GM11168 (cell line): ENCODE measurements around the gene TYW3.
"Not testable (repeated sequence)": the region's sequence is repeated elsewhere in the genome, so short reads cannot be mapped to it uniquely, and the experiment has no call there.

Experiments used
- in situ Hi-C: fragments of 300-500 bp; cut with MboI; formaldehyde crosslinking; loops from one replicate; pipeline ENCODE4 v1.12.0; 2022; ENCODE audit warnings: low sequenced_read_pairs; ENCODE audit not compliant: unreplicated experiment

Gene TYW3

GRCh38 chr1:74729741-74730478 lies 3.0 kb upstream of the TYW3 start:
- in situ Hi-C loops = no loop called here

GRCh38 chr1:74731399-74732052 lies 1.4 kb upstream of the TYW3 start:
- in situ Hi-C loops = no loop called here

DNA sequence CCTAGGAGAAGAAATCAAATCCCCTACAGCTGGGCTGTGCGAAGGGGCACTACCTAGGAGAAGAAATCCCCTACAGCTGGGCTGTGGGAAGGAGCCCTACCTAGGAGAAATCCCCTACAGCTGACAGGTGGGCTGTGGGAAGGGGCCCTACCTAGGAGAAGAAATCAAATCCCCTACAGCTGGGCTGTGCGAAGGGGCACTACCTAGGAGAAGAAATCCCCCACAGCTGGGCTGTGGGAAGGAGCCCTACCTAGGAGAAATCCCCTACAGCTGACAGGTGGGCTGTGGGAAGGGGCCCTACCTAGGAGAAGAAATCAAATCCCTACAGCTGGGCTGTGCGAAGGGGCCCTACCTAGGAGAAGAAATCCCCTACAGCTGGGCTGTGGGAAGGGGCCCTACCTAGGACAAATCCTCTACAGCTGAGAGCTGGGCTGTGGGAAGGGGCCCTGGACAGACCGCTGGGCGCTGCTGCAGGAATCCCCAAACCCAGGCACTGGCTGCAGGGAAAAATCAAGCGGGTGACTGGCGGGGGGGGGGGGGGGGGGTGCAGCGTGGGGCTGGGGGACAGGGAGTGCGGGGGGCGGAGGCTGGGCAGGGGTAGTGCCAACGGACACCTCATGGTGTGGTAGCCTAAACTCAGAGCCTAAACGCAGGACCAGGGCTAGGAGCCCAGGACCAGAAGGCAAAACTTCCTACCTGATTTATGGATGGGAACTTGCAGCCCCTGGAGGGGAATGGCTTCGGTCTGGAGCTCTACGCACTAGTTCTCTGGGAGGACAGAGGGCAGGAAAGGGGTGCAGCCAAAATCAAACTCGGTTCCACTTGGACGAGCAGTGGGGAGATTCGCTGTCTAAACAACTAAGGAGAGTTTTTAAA lies 643 bp upstream of the TYW3 start:
- in situ Hi-C loops = not testable (repeated sequence)

DNA sequence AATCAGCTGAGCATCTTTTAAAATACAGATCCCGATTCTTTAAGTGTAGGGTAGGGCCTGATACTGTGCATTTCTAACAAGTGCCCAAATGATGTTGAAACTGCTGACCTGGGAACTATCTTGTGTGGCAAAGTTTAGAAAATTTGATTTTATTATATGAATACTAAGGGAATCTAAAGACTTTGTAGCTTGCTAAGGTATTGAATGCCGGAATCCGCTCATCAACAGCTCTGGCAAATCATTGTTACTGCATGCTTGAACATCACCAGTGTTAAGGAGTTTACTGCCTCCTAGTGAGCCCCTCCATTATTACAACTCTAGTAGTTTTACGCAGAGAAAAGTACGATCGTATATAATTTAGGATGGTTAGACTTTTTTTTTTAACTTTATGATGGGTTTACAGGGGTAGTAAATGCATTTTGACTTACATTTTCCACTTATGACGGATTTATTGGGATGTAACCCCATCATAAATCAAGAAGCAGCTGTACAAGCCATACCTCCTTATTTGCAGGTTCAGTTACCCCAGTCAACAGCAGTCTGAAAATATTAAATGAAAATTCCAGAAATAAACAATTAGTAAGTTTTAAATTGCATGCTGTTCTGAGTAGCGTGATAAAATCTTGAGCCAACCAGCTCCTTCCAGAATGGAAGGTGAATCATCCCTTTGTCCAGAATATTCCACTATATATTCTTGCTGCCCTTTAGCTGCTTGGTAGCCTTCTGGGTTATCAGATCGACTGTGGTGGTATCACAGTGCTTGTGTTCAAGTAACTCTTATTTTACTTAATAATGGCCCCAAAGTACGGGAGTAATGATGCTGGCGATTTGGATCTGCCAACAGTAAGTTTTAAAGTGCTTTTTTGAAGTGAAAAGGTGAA lies 892 bp downstream of the TYW3 start:
- in situ Hi-C loops = no loop called here

DNA sequence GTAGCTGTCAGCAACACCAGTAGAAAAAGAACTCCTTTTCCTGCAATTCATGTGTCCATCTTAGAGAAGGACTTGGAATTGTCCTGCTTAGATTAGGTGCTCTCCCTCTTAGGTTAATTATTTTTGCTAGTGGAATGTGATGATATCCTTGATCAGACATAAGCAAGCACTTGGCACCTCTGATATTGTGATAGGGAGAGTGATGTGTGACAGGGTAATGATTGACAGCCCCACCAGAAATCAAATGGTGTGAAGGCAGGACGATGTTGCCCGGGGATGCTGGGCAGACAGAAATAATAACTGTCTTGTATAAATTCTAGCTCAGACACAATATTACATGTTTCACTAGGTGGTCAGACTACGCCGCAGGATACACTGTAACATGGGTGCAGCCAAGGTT lies 4.4 kb downstream of the TYW3 start:
- in situ Hi-C loops = no loop called here

DNA sequence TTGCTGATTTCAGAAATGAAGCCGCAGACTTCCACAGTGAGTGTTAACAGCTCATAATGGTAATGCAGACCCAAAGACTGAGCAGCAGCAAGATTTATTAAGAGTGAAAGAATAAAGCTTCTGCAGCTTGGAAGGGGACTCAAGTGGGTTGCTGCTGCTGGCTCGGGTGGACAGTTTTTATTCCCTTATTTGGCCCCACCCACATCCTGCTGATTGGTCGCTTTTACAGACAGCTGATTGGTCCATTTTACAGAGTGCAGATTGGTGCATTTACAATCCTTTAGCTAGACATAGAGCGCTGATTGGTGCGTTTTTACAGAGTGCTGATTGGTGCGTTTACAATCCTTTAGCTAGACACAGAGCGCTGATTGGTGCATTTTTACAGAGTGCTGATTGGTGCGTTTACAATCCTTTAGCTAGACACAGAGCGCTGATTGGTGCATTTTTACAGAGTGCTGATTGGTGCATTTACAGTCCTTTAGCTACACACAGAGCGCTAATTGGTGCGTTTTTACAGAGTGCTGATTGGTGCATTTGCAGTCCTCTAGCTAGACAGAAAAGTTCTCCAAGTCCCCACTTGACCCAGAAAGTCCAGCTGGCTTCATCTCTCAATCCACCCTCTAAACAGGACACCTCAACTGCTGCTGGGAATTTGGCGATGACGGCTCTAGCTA lies 7.5 kb downstream of the TYW3 start:
- in situ Hi-C loops = not testable (repeated sequence)

DNA sequence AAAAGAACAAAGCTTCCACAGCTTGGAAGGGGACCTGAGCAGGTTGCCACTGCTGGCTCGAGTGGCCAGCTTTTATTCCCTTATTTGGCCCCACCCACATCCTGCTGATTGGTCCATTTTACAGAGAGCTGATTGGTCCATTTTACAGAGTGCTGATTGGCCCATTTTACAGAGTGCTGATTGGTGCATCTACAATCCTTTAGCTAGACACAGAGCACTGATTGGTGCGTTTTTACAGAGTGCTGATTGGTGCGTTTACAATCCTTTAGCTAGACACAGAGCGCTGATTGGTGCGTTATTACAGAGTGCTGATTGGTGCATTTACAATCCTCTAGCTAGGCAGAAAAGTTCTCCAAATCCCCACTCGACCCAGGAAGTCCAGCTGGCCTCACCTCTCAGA lies 12.3 kb downstream of the TYW3 start:
- in situ Hi-C loops = not testable (repeated sequence)

DNA sequence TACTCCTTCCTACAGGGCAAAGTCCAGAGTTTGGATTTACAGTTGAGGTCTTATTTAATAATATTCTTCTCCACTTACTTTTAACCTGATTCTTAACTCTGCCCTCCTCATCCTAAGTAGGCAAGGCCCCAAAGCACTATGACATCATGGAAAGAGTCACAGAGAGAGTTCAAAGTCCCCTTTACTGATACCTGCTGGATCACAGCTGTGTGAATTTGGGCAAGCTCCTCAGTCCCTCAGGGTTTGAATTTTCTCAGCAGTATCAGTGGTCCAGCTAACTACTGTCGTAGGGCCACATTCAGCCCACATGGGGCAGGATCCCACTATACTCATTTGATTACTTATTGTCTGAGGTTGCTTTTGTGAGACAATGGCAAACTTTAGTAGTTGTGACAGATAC lies 16.0 kb downstream of the TYW3 start:
- in situ Hi-C loops = no loop called here

DNA sequence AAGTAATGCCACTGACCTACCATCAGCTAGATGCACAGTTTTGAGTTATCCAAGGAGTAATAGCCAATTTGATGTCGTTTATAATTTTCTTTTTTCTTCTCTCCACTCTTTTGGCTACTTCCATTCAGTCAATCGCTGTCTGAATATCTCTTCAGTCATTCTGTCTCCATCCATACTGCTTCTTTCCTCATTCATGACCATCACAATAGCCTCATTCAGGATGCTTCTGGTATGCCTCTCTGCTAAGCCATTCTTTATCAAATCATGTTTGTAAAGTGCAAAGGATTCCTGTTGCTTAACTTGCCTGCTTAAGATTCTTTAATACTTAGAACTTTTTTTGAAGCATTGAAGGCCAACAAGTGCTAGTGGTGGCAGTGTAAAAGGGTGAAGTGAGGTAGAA lies 20.2 kb downstream of the TYW3 start:
- in situ Hi-C loops = no loop called here

GRCh38 chr1:74755475-74755874 lies 22.5 kb downstream of the TYW3 start:
- in situ Hi-C loops = no loop called here

DNA sequence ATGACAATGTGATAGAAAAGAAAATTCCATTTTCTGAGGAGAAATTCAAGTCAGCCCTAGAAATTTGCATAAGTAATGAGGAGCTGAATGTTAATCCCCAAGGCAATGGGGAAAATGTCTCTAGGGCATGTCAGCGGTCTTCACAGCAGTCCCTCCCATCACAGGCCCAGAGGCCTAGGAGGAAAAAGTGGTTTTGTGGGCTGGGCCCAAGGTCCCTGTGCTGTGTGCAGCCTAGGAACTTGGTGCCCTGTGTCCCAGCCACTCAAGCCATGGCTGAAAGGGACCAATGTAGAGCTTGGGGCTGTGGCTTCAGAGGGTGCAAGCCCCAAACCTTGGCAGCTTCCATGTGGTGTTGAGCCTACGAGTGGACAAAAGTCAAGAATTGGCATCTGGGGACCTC lies 23.7 kb downstream of the TYW3 start:
- in situ Hi-C loops = not testable (repeated sequence)

DNA sequence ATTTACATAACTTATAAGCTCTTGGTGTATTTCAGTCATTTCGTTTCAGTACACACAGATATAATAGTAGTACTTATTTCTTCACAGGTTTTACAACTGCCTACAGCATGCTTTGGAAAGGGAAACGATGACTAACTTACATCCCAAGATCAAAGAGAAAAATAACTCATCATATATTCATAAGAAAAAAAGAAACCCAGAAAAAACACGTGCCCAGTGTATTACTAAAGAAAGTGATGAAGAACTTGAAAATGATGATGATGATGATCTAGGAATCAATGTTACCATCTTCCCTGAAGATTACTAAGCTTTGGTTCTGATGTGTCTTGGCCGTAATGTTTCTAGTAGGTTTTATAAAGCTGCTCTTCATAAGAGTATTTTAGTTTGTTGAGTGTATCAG lies 30.9 kb downstream of the TYW3 start:
- in situ Hi-C loops = no loop called here

GRCh38 chr1:74766579-74766978 lies 33.6 kb downstream of the TYW3 start:
- in situ Hi-C loops = no loop called here

- in situ Hi-C loops = no loop called here
Observed at GRCh38 chr1:74767490-74767889, 34.5 kb downstream of the TYW3 start.

DNA sequence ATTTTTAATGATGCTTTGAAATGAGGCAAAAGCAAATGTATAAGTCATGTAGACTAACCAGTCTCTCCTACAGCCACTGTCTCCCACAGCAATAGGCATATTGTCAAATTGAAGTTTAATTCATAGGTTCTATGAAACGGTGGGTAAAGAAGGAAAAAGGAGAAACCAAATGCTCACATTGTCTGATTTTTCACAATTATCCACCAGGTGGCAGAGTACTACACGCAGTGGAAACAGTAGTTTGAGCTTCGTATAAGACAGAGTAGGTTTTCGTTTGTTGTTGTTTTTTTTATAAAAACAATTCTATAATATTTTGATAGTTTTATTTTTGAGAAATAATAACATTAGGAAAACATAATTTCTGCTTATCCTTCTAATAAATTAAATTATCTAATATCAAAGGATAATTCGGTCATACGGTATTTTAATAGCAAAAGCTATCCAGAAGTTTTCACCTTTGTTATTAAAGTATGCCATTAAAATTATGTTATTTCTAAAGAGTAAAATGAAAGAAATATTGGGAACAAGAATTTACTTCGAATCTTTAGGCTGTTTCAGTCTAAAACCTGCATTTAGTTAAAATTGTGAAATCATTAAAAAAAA lies 39.1 kb downstream of the TYW3 start:
- in situ Hi-C loops = loop anchor here (10.0 kb wide), 1 partner anchor 433 kb away; no protein-coding TSS in a partner anchor

DNA sequence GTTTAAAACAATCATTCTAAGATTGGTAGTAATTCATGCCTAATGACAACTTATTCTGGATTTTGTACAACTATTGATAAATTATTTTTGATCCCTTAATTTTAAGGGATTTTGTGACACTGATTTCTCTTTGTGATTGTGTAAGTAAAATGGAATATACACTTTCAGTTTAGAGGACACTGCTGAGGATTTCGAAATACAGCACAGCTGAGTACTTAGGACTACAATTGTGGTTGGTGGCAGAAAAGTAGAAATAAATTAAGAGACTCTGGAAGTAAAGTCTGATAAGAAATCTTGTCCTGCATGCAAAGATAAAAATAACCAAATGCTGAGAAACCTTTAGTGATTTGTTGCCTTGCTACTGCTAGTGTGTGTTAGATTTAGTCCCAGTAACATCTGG lies 40.0 kb downstream of the TYW3 start:
- in situ Hi-C loops = loop anchor here (10.0 kb wide), 1 partner anchor 432 kb away; no protein-coding TSS in a partner anchor

DNA sequence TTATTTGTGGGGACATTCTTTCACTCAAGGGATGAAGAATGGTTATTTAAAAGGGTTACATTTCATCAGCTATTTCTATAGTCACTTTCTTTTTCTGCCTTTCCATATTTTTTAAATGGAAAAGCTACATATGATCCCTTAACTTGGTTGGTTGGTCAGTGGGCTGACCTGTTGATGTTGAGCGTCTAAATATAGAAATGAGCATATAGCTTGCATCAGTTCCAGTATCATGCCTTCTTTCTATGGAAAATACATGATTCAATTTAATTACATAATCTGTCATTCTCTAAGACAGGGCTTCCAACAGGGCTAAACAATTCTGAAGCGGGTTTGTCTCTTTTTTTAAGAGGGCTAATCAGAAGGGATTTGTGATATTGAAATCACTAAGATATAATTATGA lies 40.6 kb downstream of the TYW3 start:
- in situ Hi-C loops = loop anchor here (10.0 kb wide), 1 partner anchor 431 kb away; no protein-coding TSS in a partner anchor

GRCh38 chr1:74775735-74776134 lies 42.8 kb downstream of the TYW3 start:
- in situ Hi-C loops = loop anchor here (10.0 kb wide), 1 partner anchor 429 kb away; no protein-coding TSS in a partner anchor

- in situ Hi-C loops = loop anchor here (10.0 kb wide), 1 partner anchor 427 kb away; no protein-coding TSS in a partner anchor
Observed at GRCh38 chr1:74777525-74777924, 44.6 kb downstream of the TYW3 start.
